ENCODE data around the gene SMCO4. TPM values are rescaled to one million over a fixed set of nuclear protein-coding genes. Genes with fewer than 3 reads are reported as not detected.

Gene SMCO4
- total and polyA plus RNA-seq, 2 of the 8 experiments (the other 6 are each of a cell fraction or from before 2014, with no cell fraction given), result 33.2 to 53.9 TPM

DNA sequence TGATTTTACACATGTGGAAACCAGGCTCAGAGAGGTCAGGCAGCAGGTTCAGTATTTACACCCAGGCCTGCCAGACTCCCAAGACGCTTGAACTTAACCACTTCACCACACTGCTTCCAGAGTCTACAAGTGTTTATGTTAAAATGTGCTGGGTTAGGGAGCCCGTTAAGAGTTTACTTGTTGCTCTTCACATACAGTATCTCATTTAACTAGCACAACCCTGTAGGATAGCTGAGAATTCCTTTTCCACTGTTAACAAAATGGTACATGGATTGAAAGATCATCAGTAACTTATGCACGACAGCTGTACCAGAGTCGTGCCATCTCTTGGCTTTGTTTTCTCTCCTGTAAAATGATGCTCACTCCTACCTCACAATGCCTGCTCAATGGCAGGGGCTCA is 2.9 kb downstream of the SMCO4 start:
- TF ChIP-seq RBBP5 (IDR thresholded peaks at IDR 0.05; ENCODE audit: borderline replicate concordance, low read depth, low read length) (no peak), HDAC6 (IDR thresholded peaks at IDR 0.05; ENCODE audit: low read depth, low read length) (no peak), SP2 (IDR thresholded peaks at IDR 0.05; ENCODE audit: low read length) (no peak), POU5F1 (IDR thresholded peaks at IDR 0.05; ENCODE audit: low read depth, low read length) (no peak), CEBPB (IDR thresholded peaks at IDR 0.05; ENCODE audit: low read depth, low read length) (no peak), CTBP2 (IDR thresholded peaks at IDR 0.05; ENCODE audit: borderline replicate concordance, insufficient read depth, insufficient read length, low read length) (no peak), SIX5 (IDR thresholded peaks at IDR 0.05; ENCODE audit: low read depth, low read length) (no peak)
- no peak overlapping the region for H3K27ac ChIP-seq (ENCODE audit: low read depth, low read length)
- H4K5ac ChIP-seq (ENCODE audit: insufficient read length, low read depth, low read length), result no peak overlapping the region
- peaks cover 0 to 4% of the 10 kb centered on the region in 2 experiments for H4K20me1 ChIP-seq (replicated peaks in 1 of 2; ENCODE audit: control insufficient read depth in 1 of 2, insufficient read depth in 2 of 2, low read length in 2 of 2)
- no peak overlapping the region for H2AFZ ChIP-seq (ENCODE audit: low read length)
- H2BK20ac ChIP-seq (ENCODE audit: low read length), result no peak overlapping the region
- no peak overlapping the region for H3K4me2 ChIP-seq (ENCODE audit: insufficient read depth in 1 of 2, low read depth in 2 of 2, low read length in 2 of 2)
- ChIA-PET POLR2A (ENCODE audit: partially characterized antibody) (interaction anchor here (0.6 kb wide), 1 partner anchor 22 kb away, joined by 3 read pairs; no protein-coding TSS in a partner anchor), CTCF (ENCODE audit: partially characterized antibody) (interaction anchor here (1.0 to 2.6 kb wide), 5 partner anchors 9 to 306 kb away, joined by 3 to 15 read pairs (median 5); no protein-coding TSS in a partner anchor)
- H3K79me1 ChIP-seq (ENCODE audit: low read depth, low read length), result peaks cover 12% of the 10 kb centered on the region
- no peak overlapping the region for H2BK5ac ChIP-seq (ENCODE audit: low read depth, low read length)
- H3K27me3 ChIP-seq (replicated peaks in 1 of 4; ENCODE audit: control insufficient read depth in 3 of 4, extremely low read depth in 1 of 4, insufficient read depth in 3 of 4, low read length in 3 of 4), result no peaks in the 10 kb centered on the region
- H3K14ac ChIP-seq (ENCODE audit: insufficient read length), result no peak overlapping the region
- H3K79me2 ChIP-seq (ENCODE audit: control insufficient read depth in 1 of 2, insufficient read depth in 2 of 2, low read length in 2 of 2), result peaks cover 0 to 68% of the 10 kb centered on the region in 2 experiments; a peak in 2 of 4 replicates
- no peak for DNase-seq (ENCODE audit: low read depth in 1 of 2, low spot score in 2 of 2)
- no peak overlapping the region for H2BK15ac ChIP-seq (ENCODE audit: low read length)
- no peak for FAIRE-seq
- H3K4ac ChIP-seq (replicated peaks; ENCODE audit: insufficient read length, low read depth, low read length), result no peak overlapping the region
- H3K4me3 ChIP-seq (ENCODE audit: extremely low read depth in 1 of 4, insufficient read depth in 2 of 4, low read depth in 3 of 4, low read length in 4 of 4), result no peak overlapping the region
- H3K9ac ChIP-seq (replicated peaks in 1 of 4; ENCODE audit: extremely low read depth in 1 of 4, low read depth in 3 of 4, low read length in 3 of 4), result no peak overlapping the region
- no peak overlapping the region for H2BK120ac ChIP-seq (replicated peaks; ENCODE audit: low read depth, low read length)
- H3K9me3 ChIP-seq (ENCODE audit: insufficient read depth in 2 of 2, low read depth in 1 of 2, low read length in 1 of 2), result no peaks in the 10 kb centered on the region
- peaks cover 11% of the 10 kb centered on the region; the same call in 1 of the 2 replicates for H3K23me2 ChIP-seq (ENCODE audit: low read depth, low read length)
- H3K23ac ChIP-seq (ENCODE audit: insufficient read length), result no peak overlapping the region
- H2AK5ac ChIP-seq (ENCODE audit: low read depth, low read length), result no peak overlapping the region
- no peaks in the 10 kb centered on the region for H3K36me3 ChIP-seq (ENCODE audit: control insufficient read depth in 2 of 4, insufficient read depth in 4 of 4, low read length in 3 of 4)
- H4K91ac ChIP-seq (replicated peaks; ENCODE audit: insufficient read length, low read length), result no peak overlapping the region
- H3K56ac ChIP-seq (replicated peaks; ENCODE audit: insufficient read length, low read depth, low read length), result no peak overlapping the region
- no peak overlapping the region for H4K8ac ChIP-seq (ENCODE audit: extremely low read depth, insufficient read depth, low read length)
- H3K18ac ChIP-seq (ENCODE audit: extremely low read depth, low read length), result no peak overlapping the region
- no peak overlapping the region; the same call in 1 of the 2 replicates for H2BK12ac ChIP-seq (ENCODE audit: low read depth, low read length)
- H3K4me1 ChIP-seq (replicated peaks in 1 of 4; ENCODE audit: control insufficient read depth in 3 of 4, insufficient read depth in 4 of 4, low read length in 3 of 4), result peaks cover 9 to 21% (median 13%) of the 10 kb centered on the region in 4 experiments; a peak in 6 of 7 replicates
- WGBS, 2 experiments (ENCODE audit: extremely low coverage in 1 of 2, insufficient coverage in 1 of 2, insufficient read length in 1 of 2, insufficient replicate concordance in 2 of 2, low coverage in 1 of 2, low lambda C conversion rate in 2 of 2, missing lambda C conversion rate in 1 of 2), result 94% methylated on average over 4 of the region's 4 CpGs; no CpG with 5 or more reads in 1 of the 2 experiments
